Hepatocyte (in vitro differentiated cells): ENCODE results near the gene IPO11.

Experiments used
- EZH2 ChIP-seq: fragments of 200-600 bp; sonication (generic); IDR thresholded peaks from 2 replicates; pipeline ENCODE4 v1.6.1; 2016; ENCODE audit warnings: antibody characterized with exemption, mild to moderate bottlenecking, borderline replicate concordance
- EZH2phosphoT487 ChIP-seq: fragments of 200-600 bp; sonication (generic); IDR thresholded peaks from one replicate; pipeline ENCODE4 v1.6.1; 2018; ENCODE audit warnings: antibody characterized with exemption, mild to moderate bottlenecking, low read depth, moderate library complexity; ENCODE audit not compliant: unreplicated experiment, severe bottlenecking
- TF ChIP-seq, protein P1 (sequence below): fragments of 200-600 bp; sonication (generic); IDR thresholded peaks from 2 replicates; pipeline ENCODE4 v1.5.1; 2016; ENCODE audit warnings: antibody characterized with exemption, mild to moderate bottlenecking; ENCODE audit not compliant: poor library complexity

DNA sequence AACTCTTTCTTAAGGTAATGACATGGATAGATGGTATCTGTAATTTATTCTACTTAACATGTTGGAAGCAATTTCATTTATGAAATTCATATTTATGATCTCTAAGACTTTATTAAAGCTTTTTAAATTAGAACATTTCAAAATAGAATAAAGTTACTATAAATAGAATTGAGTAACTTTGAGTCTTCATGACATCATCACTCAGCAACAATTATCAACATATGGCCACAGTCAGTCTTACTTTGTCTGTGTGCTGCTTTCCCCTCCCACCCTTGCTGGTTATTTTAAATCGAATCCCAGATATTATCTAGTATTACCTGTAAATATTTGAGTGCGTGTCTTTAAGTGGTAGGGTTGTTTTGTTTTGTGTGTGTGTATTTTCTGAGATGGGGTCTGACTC is 65.2 kb downstream of the IPO11 start:
- TF ChIP-seq, protein P1, sequence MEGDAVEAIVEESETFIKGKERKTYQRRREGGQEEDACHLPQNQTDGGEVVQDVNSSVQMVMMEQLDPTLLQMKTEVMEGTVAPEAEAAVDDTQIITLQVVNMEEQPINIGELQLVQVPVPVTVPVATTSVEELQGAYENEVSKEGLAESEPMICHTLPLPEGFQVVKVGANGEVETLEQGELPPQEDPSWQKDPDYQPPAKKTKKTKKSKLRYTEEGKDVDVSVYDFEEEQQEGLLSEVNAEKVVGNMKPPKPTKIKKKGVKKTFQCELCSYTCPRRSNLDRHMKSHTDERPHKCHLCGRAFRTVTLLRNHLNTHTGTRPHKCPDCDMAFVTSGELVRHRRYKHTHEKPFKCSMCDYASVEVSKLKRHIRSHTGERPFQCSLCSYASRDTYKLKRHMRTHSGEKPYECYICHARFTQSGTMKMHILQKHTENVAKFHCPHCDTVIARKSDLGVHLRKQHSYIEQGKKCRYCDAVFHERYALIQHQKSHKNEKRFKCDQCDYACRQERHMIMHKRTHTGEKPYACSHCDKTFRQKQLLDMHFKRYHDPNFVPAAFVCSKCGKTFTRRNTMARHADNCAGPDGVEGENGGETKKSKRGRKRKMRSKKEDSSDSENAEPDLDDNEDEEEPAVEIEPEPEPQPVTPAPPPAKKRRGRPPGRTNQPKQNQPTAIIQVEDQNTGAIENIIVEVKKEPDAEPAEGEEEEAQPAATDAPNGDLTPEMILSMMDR = no peak
- TF ChIP-seq EZH2 = no peak
- TF ChIP-seq EZH2phosphoT487 = no peak
